Measurements from ENCODE around the gene CENPB. TPM values are rescaled to one million over a fixed set of nuclear protein-coding genes. Genes with fewer than 3 reads are reported as not detected.
"Not testable (repeated sequence)": the region's sequence is repeated elsewhere in the genome, so short reads cannot be mapped to it uniquely, and the experiment has no call there.

CENPB gene
- total and polyA plus RNA-seq, 2 donors: 36.2 to 36.8 TPM

- DNase-seq (ENCODE audit: low read depth in 6 of 9, low spot score in 9 of 9): no peak
- peaks cover 35 to 48% of the 10 kb centered on the region in 2 donors for H3K4me1 ChIP-seq (ENCODE audit: control insufficient read depth in 2 of 2, insufficient read depth in 2 of 2, low read length in 2 of 2)
- peak overlapping the region; percentile 59 to 83 for H3K4me3 ChIP-seq (ENCODE audit: low read length in 2 of 2)
- H3K27ac ChIP-seq (ENCODE audit: low read depth in 1 of 2, low read length in 1 of 2): peak overlapping the region; percentile 15 to 64
- peaks cover 21 to 28% of the 10 kb centered on the region in 2 donors for H3K36me3 ChIP-seq (ENCODE audit: control insufficient read depth in 2 of 2, insufficient read depth in 2 of 2, low read length in 1 of 2)
- no peaks in the 10 kb centered on the region for H3K9me3 ChIP-seq (ENCODE audit: control insufficient read depth in 2 of 2, insufficient read depth in 1 of 2, low read length in 1 of 2)
- 25% methylated on average over 33 of the region's 33 CpGs for WGBS
- H3K27me3 ChIP-seq (ENCODE audit: control insufficient read depth in 2 of 2, insufficient read depth in 1 of 2, low read length in 1 of 2): no peaks in the 10 kb centered on the region
Observed at GRCh38 chr20:3796477-3797225, 10.1 kb upstream of the CENPB start.

GRCh38 chr20:3795511-3796468 lies 9.2 kb upstream of the CENPB start, which contains the start of gene CDC25B:
CDC25B (plus strand) TSS chr20:3796310; CDS start chr20:3796532, 222 bp downstream.
- Histone ChIP-seq H3K4me1 (ENCODE audit: control insufficient read depth in 2 of 2, insufficient read depth in 2 of 2, low read length in 2 of 2) (peaks cover 35 to 48% of the 10 kb centered on the region in 2 donors), H3K27me3 (ENCODE audit: control insufficient read depth in 2 of 2, insufficient read depth in 1 of 2, low read length in 1 of 2) (no peaks in the 10 kb centered on the region), H3K4me3 (ENCODE audit: low read length in 2 of 2) (peak within 1 kb of the TSS; percentile 59 to 83), H3K9me3 (ENCODE audit: control insufficient read depth in 2 of 2, insufficient read depth in 1 of 2, low read length in 1 of 2) (no peaks in the 10 kb centered on the region), H3K36me3 (ENCODE audit: control insufficient read depth in 2 of 2, insufficient read depth in 2 of 2, low read length in 1 of 2) (peaks cover 12 to 19% of the 10 kb centered on the region in 2 donors), H3K27ac (ENCODE audit: low read depth in 1 of 2, low read length in 1 of 2) (peak within 1 kb of the TSS; percentile 88)
- WGBS: 2% methylated on average over 67 of the region's 69 CpGs
- peak in 8 of 9 donors; percentile 77 to 94 (median 84) for DNase-seq (ENCODE audit: low read depth in 6 of 9, low spot score in 9 of 9)

GRCh38 chr20:3794701-3795420 lies 8.3 kb upstream of the CENPB start:
- DNase-seq (ENCODE audit: low read depth in 6 of 9, low spot score in 9 of 9): no peak
- H3K4me3 ChIP-seq (ENCODE audit: low read length in 2 of 2): peak overlapping the region; percentile 59 to 83
- WGBS: 94% methylated on average over 25 of the region's 25 CpGs

GRCh38 chr20:3794168-3794567 lies 7.6 kb upstream of the CENPB start:
- not testable (repeated sequence) for H3K9me3 ChIP-seq (ENCODE audit: control insufficient read depth in 2 of 2, insufficient read depth in 1 of 2, low read length in 1 of 2); H3K4me3 ChIP-seq (ENCODE audit: low read length in 2 of 2); DNase-seq (ENCODE audit: low read depth in 6 of 9, low spot score in 9 of 9); H3K36me3 ChIP-seq (ENCODE audit: control insufficient read depth in 2 of 2, insufficient read depth in 2 of 2, low read length in 1 of 2); H3K27ac ChIP-seq (ENCODE audit: low read depth in 1 of 2, low read length in 1 of 2); H3K27me3 ChIP-seq (ENCODE audit: control insufficient read depth in 2 of 2, insufficient read depth in 1 of 2, low read length in 1 of 2)
- 98% methylated on average over 1 of the region's 3 CpGs for WGBS
- peaks cover 27 to 35% of the 10 kb centered on the region in 2 donors for H3K4me1 ChIP-seq (ENCODE audit: control insufficient read depth in 2 of 2, insufficient read depth in 2 of 2, low read length in 2 of 2)

More at GRCh38 chr20:3794701-3795420, 8.3 kb upstream of the CENPB start:
- H3K4me1 ChIP-seq (ENCODE audit: control insufficient read depth in 2 of 2, insufficient read depth in 2 of 2, low read length in 2 of 2): peaks cover 34 to 42% of the 10 kb centered on the region in 2 donors
- no peak overlapping the region for H3K27ac ChIP-seq (ENCODE audit: low read depth in 1 of 2, low read length in 1 of 2)
- no peaks in the 10 kb centered on the region for H3K9me3 ChIP-seq (ENCODE audit: control insufficient read depth in 2 of 2, insufficient read depth in 1 of 2, low read length in 1 of 2)
- peaks cover 3 to 10% of the 10 kb centered on the region in 2 donors for H3K36me3 ChIP-seq (ENCODE audit: control insufficient read depth in 2 of 2, insufficient read depth in 2 of 2, low read length in 1 of 2)
- no peaks in the 10 kb centered on the region for H3K27me3 ChIP-seq (ENCODE audit: control insufficient read depth in 2 of 2, insufficient read depth in 1 of 2, low read length in 1 of 2)

- not testable (repeated sequence) for H3K27ac ChIP-seq (ENCODE audit: low read depth in 1 of 2, low read length in 1 of 2); H3K4me3 ChIP-seq (ENCODE audit: low read length in 2 of 2); DNase-seq (ENCODE audit: low read depth in 6 of 9, low spot score in 9 of 9); H3K4me1 ChIP-seq (ENCODE audit: control insufficient read depth in 2 of 2, insufficient read depth in 2 of 2, low read length in 2 of 2); H3K36me3 ChIP-seq (ENCODE audit: control insufficient read depth in 2 of 2, insufficient read depth in 2 of 2, low read length in 1 of 2); H3K9me3 ChIP-seq (ENCODE audit: control insufficient read depth in 2 of 2, insufficient read depth in 1 of 2, low read length in 1 of 2); H3K27me3 ChIP-seq (ENCODE audit: control insufficient read depth in 2 of 2, insufficient read depth in 1 of 2, low read length in 1 of 2)
- WGBS: over 99% methylated on average over 4 of the region's 4 CpGs
Observed at GRCh38 chr20:3789201-3789600, 2.7 kb upstream of the CENPB start.

- no peak overlapping the region for H3K4me3 ChIP-seq (ENCODE audit: low read length in 2 of 2)
- no peaks in the 10 kb centered on the region for H3K27me3 ChIP-seq (ENCODE audit: control insufficient read depth in 2 of 2, insufficient read depth in 1 of 2, low read length in 1 of 2)
- no peak overlapping the region for H3K27ac ChIP-seq (ENCODE audit: low read depth in 1 of 2, low read length in 1 of 2)
- peaks cover 0 to 6% of the 10 kb centered on the region in 2 donors for H3K36me3 ChIP-seq (ENCODE audit: control insufficient read depth in 2 of 2, insufficient read depth in 2 of 2, low read length in 1 of 2)
- 90% methylated on average over 4 of the region's 4 CpGs for WGBS
- peaks cover 7 to 8% of the 10 kb centered on the region in 2 donors for H3K4me1 ChIP-seq (ENCODE audit: control insufficient read depth in 2 of 2, insufficient read depth in 2 of 2, low read length in 2 of 2)
- DNase-seq (ENCODE audit: low read depth in 6 of 9, low spot score in 9 of 9): no peak
- no peaks in the 10 kb centered on the region for H3K9me3 ChIP-seq (ENCODE audit: control insufficient read depth in 2 of 2, insufficient read depth in 1 of 2, low read length in 1 of 2)
Observed at GRCh38 chr20:3788685-3789155, 2.2 kb upstream of the CENPB start.

GRCh38 chr20:3787324-3788014 lies 929 bp upstream of the CENPB start:
- Histone ChIP-seq H3K27ac (ENCODE audit: low read depth in 1 of 2, low read length in 1 of 2) (no peak overlapping the region), H3K36me3 (ENCODE audit: control insufficient read depth in 2 of 2, insufficient read depth in 2 of 2, low read length in 1 of 2) (peaks cover 0 to 6% of the 10 kb centered on the region in 2 donors), H3K4me1 (ENCODE audit: control insufficient read depth in 2 of 2, insufficient read depth in 2 of 2, low read length in 2 of 2) (peaks cover 7 to 8% of the 10 kb centered on the region in 2 donors), H3K9me3 (ENCODE audit: control insufficient read depth in 2 of 2, insufficient read depth in 1 of 2, low read length in 1 of 2) (no peaks in the 10 kb centered on the region), H3K27me3 (ENCODE audit: control insufficient read depth in 2 of 2, insufficient read depth in 1 of 2, low read length in 1 of 2) (no peaks in the 10 kb centered on the region), H3K4me3 (ENCODE audit: low read length in 2 of 2) (peak overlapping the region; percentile 63 to 82)
- DNase-seq (ENCODE audit: low read depth in 6 of 9, low spot score in 9 of 9): no peak
- WGBS: 90% methylated on average over 5 of the region's 5 CpGs

GRCh38 chr20:3786126-3786484 lies 435 bp downstream of the CENPB start:
- peak in 2 of 9 donors; percentile 48 to 63 for DNase-seq (ENCODE audit: low read depth in 6 of 9, low spot score in 9 of 9)
- Histone ChIP-seq H3K27me3 (ENCODE audit: control insufficient read depth in 2 of 2, insufficient read depth in 1 of 2, low read length in 1 of 2) (peaks cover under 1 to 5% of the 10 kb centered on the region in 2 donors), H3K9me3 (ENCODE audit: control insufficient read depth in 2 of 2, insufficient read depth in 1 of 2, low read length in 1 of 2) (no peaks in the 10 kb centered on the region), H3K36me3 (ENCODE audit: control insufficient read depth in 2 of 2, insufficient read depth in 2 of 2, low read length in 1 of 2) (peaks cover 0 to 6% of the 10 kb centered on the region in 2 donors), H3K4me3 (ENCODE audit: low read length in 2 of 2) (peak overlapping the region; percentile 34 to 82), H3K4me1 (ENCODE audit: control insufficient read depth in 2 of 2, insufficient read depth in 2 of 2, low read length in 2 of 2) (peaks cover 11 to 12% of the 10 kb centered on the region in 2 donors), H3K27ac (ENCODE audit: low read depth in 1 of 2, low read length in 1 of 2) (peak overlapping the region in 1 of 2 donors; percentile 70)
- WGBS: 7% methylated on average over 35 of the region's 35 CpGs
